ENCODE measurements around the gene ITFG1. TPM values are rescaled to one million over a fixed set of nuclear protein-coding genes. Genes with fewer than 3 reads are reported as not detected.

ITFG1 gene
- total and polyA plus RNA-seq, 2 of the 8 experiments (the other 6 are each of a cell fraction or from before 2014, with no cell fraction given) = 13.8 to 22.2 TPM

- FAIRE-seq (no peak), DNase-seq (ENCODE audit: low read depth in 1 of 2, low spot score in 2 of 2) (no peak)
- no peaks in the 10 kb centered on the region; a peak in 1 of 4 replicates for H3K79me2 ChIP-seq (ENCODE audit: control insufficient read depth in 1 of 2, insufficient read depth in 2 of 2, low read length in 2 of 2)
- H3K4me1 ChIP-seq (replicated peaks in 1 of 4; ENCODE audit: control insufficient read depth in 3 of 4, insufficient read depth in 4 of 4, low read length in 3 of 4) = peaks cover 0 to under 1% (median 0%) of the 10 kb centered on the region in 4 experiments; a peak in 1 of 7 replicates
- H3K4me2 ChIP-seq (ENCODE audit: insufficient read depth in 1 of 2, low read depth in 2 of 2, low read length in 2 of 2) = no peak overlapping the region
- no peak overlapping the region for H3K4me3 ChIP-seq (ENCODE audit: extremely low read depth in 1 of 4, insufficient read depth in 2 of 4, low read depth in 3 of 4, low read length in 4 of 4)
- no peak overlapping the region for H3K27ac ChIP-seq (ENCODE audit: low read depth, low read length)
- H4K20me1 ChIP-seq (replicated peaks in 1 of 2; ENCODE audit: control insufficient read depth in 1 of 2, insufficient read depth in 2 of 2, low read length in 2 of 2) = no peaks in the 10 kb centered on the region
- H3K36me3 ChIP-seq (ENCODE audit: control insufficient read depth in 2 of 4, insufficient read depth in 4 of 4, low read length in 3 of 4) = peaks cover 0 to 7% (median 2%) of the 10 kb centered on the region in 4 experiments; a peak in 3 of 8 replicates
- no peak overlapping the region for H3K18ac ChIP-seq (ENCODE audit: extremely low read depth, low read length)
- no peak overlapping the region for H3K4ac ChIP-seq (replicated peaks; ENCODE audit: insufficient read length, low read depth, low read length)
- peaks cover 17 to 20% of the 10 kb centered on the region in 2 experiments; a peak in 3 of 4 replicates for H3K9me3 ChIP-seq (ENCODE audit: insufficient read depth in 2 of 2, low read depth in 1 of 2, low read length in 1 of 2)
- no peak overlapping the region for H3K14ac ChIP-seq (ENCODE audit: insufficient read length)
- H2BK5ac ChIP-seq (ENCODE audit: low read depth, low read length) = no peak overlapping the region
- H2BK12ac ChIP-seq (ENCODE audit: low read depth, low read length) = no peak overlapping the region
- H2BK120ac ChIP-seq (replicated peaks; ENCODE audit: low read depth, low read length) = no peak overlapping the region
- no peak overlapping the region for H3K23ac ChIP-seq (ENCODE audit: insufficient read length)
- no peaks in the 10 kb centered on the region for H3K27me3 ChIP-seq (replicated peaks in 1 of 4; ENCODE audit: control insufficient read depth in 3 of 4, extremely low read depth in 1 of 4, insufficient read depth in 3 of 4, low read length in 3 of 4)
- no peaks in the 10 kb centered on the region for H3K79me1 ChIP-seq (ENCODE audit: low read depth, low read length)
- CTCF ChIA-PET (ENCODE audit: partially characterized antibody) = no interaction called here
- H3K9ac ChIP-seq (replicated peaks in 1 of 4; ENCODE audit: extremely low read depth in 1 of 4, low read depth in 3 of 4, low read length in 3 of 4) = no peak overlapping the region
- no peak overlapping the region for H2BK15ac ChIP-seq (ENCODE audit: low read length)
- no peak overlapping the region for H4K8ac ChIP-seq (ENCODE audit: extremely low read depth, insufficient read depth, low read length)
- no peak overlapping the region for H4K5ac ChIP-seq (ENCODE audit: insufficient read length, low read depth, low read length)
- no peaks in the 10 kb centered on the region for H3K23me2 ChIP-seq (ENCODE audit: low read depth, low read length)
- no peak overlapping the region for H2AK5ac ChIP-seq (ENCODE audit: low read depth, low read length)
- H2BK20ac ChIP-seq (ENCODE audit: low read length) = no peak overlapping the region
- no peak overlapping the region for H3K56ac ChIP-seq (replicated peaks; ENCODE audit: insufficient read length, low read depth, low read length)
- H2AFZ ChIP-seq (ENCODE audit: low read length) = no peak overlapping the region
- POLR2A ChIA-PET (ENCODE audit: partially characterized antibody) = no interaction called here
- no peak overlapping the region for H4K91ac ChIP-seq (replicated peaks; ENCODE audit: insufficient read length, low read length)
- TF ChIP-seq RFX5 (IDR thresholded peaks at IDR 0.05; ENCODE audit: borderline replicate concordance, low read depth, low read length) (no peak), POLR2AphosphoS5 (IDR thresholded peaks at IDR 0.05; ENCODE audit: low read depth, low read length) (no peak), NANOG (IDR thresholded peaks at IDR 0.05; ENCODE audit: insufficient read depth, low read depth, low read length, poor library complexity, severe bottlenecking) (no peak), HDAC2 (IDR thresholded peaks at IDR 0.05; ENCODE audit: borderline replicate concordance in 1 of 2, low read depth in 2 of 2, low read length in 2 of 2) (no peak), SRF (IDR thresholded peaks at IDR 0.05; ENCODE audit: low read depth, low read length) (no peak), RNF2 (IDR thresholded peaks at IDR 0.05; ENCODE audit: borderline replicate concordance, low read depth, low read length, missing control alignments, poor library complexity, severe bottlenecking) (no peak), ATF3 (IDR thresholded peaks at IDR 0.05; ENCODE audit: insufficient read depth, low read depth, low read length) (no peak), NRF1 (IDR thresholded peaks at IDR 0.05; ENCODE audit: low read depth, low read length) (no peak), GABPA (IDR thresholded peaks at IDR 0.05; ENCODE audit: borderline replicate concordance, insufficient read depth, low read length) (no peak), YY1 (IDR thresholded peaks at IDR 0.05; ENCODE audit: low read depth, low read length) (no peak), FOSL1 (IDR thresholded peaks at IDR 0.05; ENCODE audit: insufficient read depth, low read depth, low read length) (no peak), E2F6 (IDR thresholded peaks at IDR 0.05) (no peak), BRCA1 (IDR thresholded peaks at IDR 0.05; ENCODE audit: low read depth, low read length) (no peak)
These were observed 26.0 kb upstream of the ITFG1 start for GRCh38 chr16:47486856-47487255.

All from H1 (cell line).